ENCODE results near the gene NHP2. TPM values are rescaled to one million over a fixed set of nuclear protein-coding genes. Genes with fewer than 3 reads are reported as not detected.

Gene NHP2
- total RNA-seq, result 100 to 1,000 TPM in 3 of 4 donors, 10 to 100 TPM in 1; 75.8 to 278 (median 210) TPM

DNA sequence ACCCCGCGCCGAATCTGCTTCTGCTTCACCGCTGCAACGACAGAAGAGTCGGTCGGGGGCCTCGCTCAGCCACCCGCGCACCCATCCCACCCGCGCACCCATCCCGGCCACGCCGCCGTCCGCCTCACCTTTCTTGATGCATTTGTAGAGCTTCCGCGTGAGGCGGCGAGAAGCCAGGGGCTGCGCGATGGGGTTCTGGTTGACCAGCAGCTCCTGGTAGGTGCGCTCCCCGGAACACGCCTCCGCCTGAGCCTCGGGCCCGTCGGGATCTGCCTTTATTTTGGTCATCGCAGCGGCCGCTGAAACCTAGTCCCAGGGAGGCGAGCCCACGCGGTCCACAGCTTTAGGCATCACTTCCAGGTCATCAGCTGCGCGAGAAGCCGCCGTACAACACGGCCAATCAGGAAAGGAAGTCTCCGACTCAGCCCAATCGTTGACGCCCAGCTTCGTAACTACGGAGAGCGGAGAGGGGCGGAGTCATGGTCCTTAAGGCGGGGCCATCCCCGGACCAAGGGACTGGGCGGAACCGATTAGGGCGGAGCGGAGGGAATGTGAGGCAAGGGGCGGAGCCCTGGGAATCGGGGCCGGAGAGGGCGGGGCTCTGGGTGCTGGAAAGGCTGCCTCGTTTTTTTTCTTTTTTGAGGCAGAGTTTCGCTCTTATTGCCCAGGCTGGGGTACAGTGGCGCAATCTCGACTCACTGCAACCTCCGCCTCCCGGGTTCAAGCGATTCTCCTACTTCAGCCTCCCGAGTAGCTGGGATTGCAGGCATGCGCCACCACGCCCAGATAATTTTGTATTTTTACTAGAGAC is at the start of gene NHP2:
Gene NHP2, minus strand, starts transcription at position 356 of the 811 bp plus-strand sequence. Its CDS starts 68 bp downstream, at position 288.
- Histone ChIP-seq H3K4me3 (peak within 1 kb of the TSS; percentile 80), H3K27ac (peak within 1 kb of the TSS; percentile 59), H3K9me3 (no peaks in the 10 kb centered on the region), H3K4me1 (peaks cover 28% of the 10 kb centered on the region), H3K36me3 (peaks cover 30% of the 10 kb centered on the region), H3K27me3 (no peaks in the 10 kb centered on the region)
- peak; percentile 99 for DNase-seq (ENCODE audit: low spot score in 2 of 2)
- 3% methylated on average over 68 of the region's 68 CpGs for WGBS
- TF ChIP-seq POLR2A (IDR thresholded peaks at IDR 0.05) (no peak), EP300 (IDR thresholded peaks at IDR 0.05) (peak; percentile 49), POLR2AphosphoS5 (IDR thresholded peaks at IDR 0.05) (peak in 2 of 3 donors; percentile 88 to 89)

- Histone ChIP-seq H3K27ac (no peak overlapping the region), H3K36me3 (peaks cover 10% of the 10 kb centered on the region), H3K27me3 (no peaks in the 10 kb centered on the region), H3K4me3 (no peak overlapping the region), H3K4me1 (peaks cover 50% of the 10 kb centered on the region), H3K9me3 (no peaks in the 10 kb centered on the region)
- TF ChIP-seq POLR2AphosphoS5 (IDR thresholded peaks at IDR 0.05), result no peak
- TF ChIP-seq CTCF (IDR thresholded peaks at IDR 0.05), result no peak
- TF ChIP-seq POLR2A (IDR thresholded peaks at IDR 0.05), result no peak
- TF ChIP-seq EP300 (IDR thresholded peaks at IDR 0.05), result no peak
- 95% methylated on average over 10 of the region's 10 CpGs for WGBS
- DNase-seq (ENCODE audit: low spot score in 2 of 2), result peak; percentile 55 to 61
Measured at GRCh38 chr5:178202541-178202940, 48.9 kb upstream of the NHP2 start.

DNA sequence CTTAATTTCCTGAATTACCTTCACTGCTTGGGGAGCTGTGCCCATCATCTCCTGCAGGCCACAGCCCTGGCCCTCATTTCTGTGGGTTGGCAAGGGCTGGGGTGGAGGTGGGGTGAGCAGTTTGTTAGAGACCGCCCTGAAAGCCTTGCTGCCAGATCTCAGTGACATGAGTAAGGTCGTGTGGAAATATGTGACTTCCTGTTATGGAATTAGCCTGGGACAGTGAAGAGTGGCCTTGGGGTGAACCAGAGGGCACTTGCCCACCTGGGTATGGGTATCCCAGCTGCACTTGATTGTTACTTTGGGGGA is 48.2 kb upstream of the NHP2 start:
- Histone ChIP-seq H3K9me3 (no peaks in the 10 kb centered on the region), H3K4me1 (peaks cover 44% of the 10 kb centered on the region), H3K36me3 (peaks cover 6% of the 10 kb centered on the region), H3K4me3 (no peak overlapping the region), H3K27ac (no peak overlapping the region), H3K27me3 (no peaks in the 10 kb centered on the region)
- TF ChIP-seq POLR2AphosphoS5 (IDR thresholded peaks at IDR 0.05) (no peak), CTCF (IDR thresholded peaks at IDR 0.05) (no peak), POLR2A (IDR thresholded peaks at IDR 0.05) (no peak), EP300 (IDR thresholded peaks at IDR 0.05) (no peak)
- DNase-seq (ENCODE audit: low spot score in 2 of 2), result peak; percentile 37 to 46
- 22% methylated on average over 2 of the region's 2 CpGs for WGBS

DNA sequence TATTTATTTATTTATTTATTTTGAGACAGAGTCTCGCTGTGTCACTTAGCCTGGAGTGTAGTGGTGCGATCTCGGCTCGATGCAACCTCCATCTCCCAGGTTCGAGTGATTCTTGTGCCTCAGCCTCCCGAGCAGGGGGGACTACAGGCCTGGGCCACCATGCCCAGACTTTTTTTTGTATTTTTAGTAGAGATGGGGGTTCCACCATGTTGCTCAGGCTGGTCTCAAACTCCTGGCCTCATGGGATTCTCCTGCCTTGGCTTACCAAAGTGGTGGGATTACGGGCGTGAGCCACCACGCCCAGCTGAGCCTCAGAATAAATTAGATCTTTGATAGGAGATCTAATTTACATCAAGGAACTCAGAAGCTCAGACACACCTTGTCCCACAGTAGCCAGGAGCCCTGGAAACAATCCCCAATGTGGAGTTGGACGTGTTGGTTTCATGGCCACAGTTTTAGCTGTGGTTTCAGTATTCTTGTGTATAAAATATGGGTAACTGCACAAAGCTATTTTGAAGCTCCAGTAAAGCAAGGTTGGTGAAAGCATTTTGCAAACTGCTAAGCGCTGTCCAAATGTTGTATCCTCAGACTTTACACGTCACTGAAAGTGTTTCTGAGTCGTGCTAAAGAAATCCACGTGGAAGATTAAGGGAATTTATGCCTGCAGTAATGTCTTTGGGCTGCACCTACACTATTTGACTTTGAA is 47.7 kb upstream of the NHP2 start:
- DNase-seq (ENCODE audit: low spot score in 2 of 2), result peak; percentile 42 to 44
- Histone ChIP-seq H3K4me1 (peaks cover 38% of the 10 kb centered on the region), H3K27ac (no peak overlapping the region), H3K27me3 (no peaks in the 10 kb centered on the region), H3K4me3 (no peak overlapping the region), H3K9me3 (no peaks in the 10 kb centered on the region), H3K36me3 (peaks cover 1% of the 10 kb centered on the region)
- no peak for TF ChIP-seq EP300 (IDR thresholded peaks at IDR 0.05)
- no peak for TF ChIP-seq POLR2A (IDR thresholded peaks at IDR 0.05)
- TF ChIP-seq CTCF (IDR thresholded peaks at IDR 0.05), result no peak
- TF ChIP-seq POLR2AphosphoS5 (IDR thresholded peaks at IDR 0.05), result no peak
- 72% methylated on average over 14 of the region's 14 CpGs for WGBS

DNA sequence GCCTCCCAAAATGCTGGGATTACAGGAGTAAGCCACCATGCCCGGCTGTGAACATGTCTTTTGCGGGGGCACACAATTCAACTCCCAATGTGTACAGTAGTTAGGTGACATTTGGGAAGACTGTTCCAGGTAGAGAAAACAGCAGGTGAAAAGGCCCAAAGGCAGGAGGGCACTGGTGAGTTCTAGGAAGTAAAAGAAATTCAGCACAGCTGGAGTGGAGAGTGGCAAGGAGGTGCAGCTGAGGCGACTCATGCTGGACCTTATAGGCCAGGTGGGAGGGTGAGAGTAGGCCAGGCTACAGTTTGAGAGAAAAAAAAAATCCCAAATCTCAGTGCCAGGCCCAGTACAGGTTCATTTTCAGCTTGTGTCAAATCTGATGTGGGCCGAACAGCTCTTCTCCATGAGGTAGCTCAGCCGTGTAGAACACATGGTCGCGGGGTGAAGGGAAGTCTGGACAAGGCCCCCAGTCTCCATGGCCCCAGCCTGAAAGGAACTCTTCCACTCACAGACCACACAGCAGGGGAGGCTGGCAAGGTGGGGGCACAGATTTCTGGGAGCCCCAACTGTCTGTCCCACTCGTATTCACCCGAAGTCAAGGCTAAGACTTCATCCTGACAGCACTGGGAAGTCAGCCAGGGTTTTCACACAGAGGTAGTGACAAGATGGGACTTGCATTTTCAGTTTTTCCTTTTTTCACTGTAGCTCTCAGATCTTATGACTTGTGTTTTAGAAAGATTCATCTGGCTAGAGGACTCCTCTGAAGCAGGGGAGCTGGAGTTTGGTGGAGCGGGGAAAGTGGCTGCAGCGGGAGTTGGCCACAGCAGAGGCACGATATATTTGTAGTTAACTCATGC is 46.1 kb upstream of the NHP2 start:
- H3K27ac ChIP-seq, result no peak overlapping the region
- TF ChIP-seq CTCF (IDR thresholded peaks at IDR 0.05) (no peak), POLR2AphosphoS5 (IDR thresholded peaks at IDR 0.05) (no peak), EP300 (IDR thresholded peaks at IDR 0.05) (no peak), POLR2A (IDR thresholded peaks at IDR 0.05) (no peak)
- no peaks in the 10 kb centered on the region for H3K36me3 ChIP-seq
- peaks cover 27% of the 10 kb centered on the region for H3K4me1 ChIP-seq
- no peak overlapping the region for H3K4me3 ChIP-seq
- DNase-seq (ENCODE audit: low spot score in 2 of 2), result peak; percentile 36 to 49
- no peaks in the 10 kb centered on the region for H3K9me3 ChIP-seq
- H3K27me3 ChIP-seq, result no peaks in the 10 kb centered on the region
- 54% methylated on average over 12 of the region's 12 CpGs for WGBS

Measured in suprapubic skin (tissue), 4 donors.